H4 (cell line): Measurements from ENCODE around the gene ANKS1A. TPM values are rescaled to one million over a fixed set of nuclear protein-coding genes. Genes with fewer than 3 reads are reported as not detected.
"Not testable (repeated sequence)": the region's sequence is repeated elsewhere in the genome, so short reads cannot be mapped to it uniquely, and the experiment has no call there.

ENCODE experiments used
- DNase-seq: peaks from one replicate; pipeline ENCODE4 v3.0.0-alpha.2; 2015; ENCODE audit warnings: low spot score
- total RNA-seq: library from RNA; depleted of rRNA; stranded (reverse); fragments of >200 nt; shearing (Covaris generic); gene quantifications from 2 replicates; pipeline ENCODE4 v1.2.3, GENCODE V29; 2014; rRNA removed

ANKS1A gene, protein sequence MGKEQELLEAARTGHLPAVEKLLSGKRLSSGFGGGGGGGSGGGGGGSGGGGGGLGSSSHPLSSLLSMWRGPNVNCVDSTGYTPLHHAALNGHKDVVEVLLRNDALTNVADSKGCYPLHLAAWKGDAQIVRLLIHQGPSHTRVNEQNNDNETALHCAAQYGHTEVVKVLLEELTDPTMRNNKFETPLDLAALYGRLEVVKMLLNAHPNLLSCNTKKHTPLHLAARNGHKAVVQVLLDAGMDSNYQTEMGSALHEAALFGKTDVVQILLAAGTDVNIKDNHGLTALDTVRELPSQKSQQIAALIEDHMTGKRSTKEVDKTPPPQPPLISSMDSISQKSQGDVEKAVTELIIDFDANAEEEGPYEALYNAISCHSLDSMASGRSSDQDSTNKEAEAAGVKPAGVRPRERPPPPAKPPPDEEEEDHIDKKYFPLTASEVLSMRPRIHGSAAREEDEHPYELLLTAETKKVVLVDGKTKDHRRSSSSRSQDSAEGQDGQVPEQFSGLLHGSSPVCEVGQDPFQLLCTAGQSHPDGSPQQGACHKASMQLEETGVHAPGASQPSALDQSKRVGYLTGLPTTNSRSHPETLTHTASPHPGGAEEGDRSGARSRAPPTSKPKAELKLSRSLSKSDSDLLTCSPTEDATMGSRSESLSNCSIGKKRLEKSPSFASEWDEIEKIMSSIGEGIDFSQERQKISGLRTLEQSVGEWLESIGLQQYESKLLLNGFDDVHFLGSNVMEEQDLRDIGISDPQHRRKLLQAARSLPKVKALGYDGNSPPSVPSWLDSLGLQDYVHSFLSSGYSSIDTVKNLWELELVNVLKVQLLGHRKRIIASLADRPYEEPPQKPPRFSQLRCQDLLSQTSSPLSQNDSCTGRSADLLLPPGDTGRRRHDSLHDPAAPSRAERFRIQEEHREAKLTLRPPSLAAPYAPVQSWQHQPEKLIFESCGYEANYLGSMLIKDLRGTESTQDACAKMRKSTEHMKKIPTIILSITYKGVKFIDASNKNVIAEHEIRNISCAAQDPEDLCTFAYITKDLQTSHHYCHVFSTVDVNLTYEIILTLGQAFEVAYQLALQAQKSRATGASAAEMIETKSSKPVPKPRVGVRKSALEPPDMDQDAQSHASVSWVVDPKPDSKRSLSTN
- total RNA-seq, result 7.0 and 8.8 TPM in 2 replicates

DNA sequence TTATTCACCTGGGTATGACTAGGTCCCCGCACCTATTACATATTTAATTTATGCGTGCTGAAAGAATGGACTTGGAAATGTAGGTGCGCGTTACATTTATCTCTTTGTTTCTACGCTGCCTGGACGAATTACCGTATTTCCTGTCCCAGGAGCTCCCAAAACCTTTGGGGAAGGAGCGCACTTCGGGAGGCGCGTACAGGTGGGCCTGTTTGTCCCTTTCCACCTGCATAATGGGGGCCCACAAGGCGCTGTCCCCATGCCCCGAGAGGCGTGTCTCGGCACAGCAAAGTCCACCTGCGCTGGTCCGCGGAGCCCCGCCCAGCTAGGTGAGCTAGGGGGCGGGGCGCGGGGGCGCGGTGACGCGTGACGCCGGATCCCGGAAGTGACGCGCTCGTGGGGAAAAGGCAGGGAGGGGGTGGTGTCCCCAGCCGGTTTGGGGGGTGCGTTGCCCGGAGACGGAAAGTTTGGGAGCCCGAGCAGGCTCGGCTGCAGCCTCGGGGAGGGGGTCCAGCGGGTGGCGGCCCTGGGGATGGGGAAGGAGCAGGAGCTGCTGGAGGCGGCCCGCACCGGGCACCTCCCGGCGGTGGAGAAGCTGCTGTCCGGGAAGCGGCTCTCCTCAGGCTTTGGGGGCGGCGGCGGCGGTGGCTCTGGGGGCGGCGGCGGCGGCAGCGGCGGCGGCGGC lies at the start of gene ANKS1A:
Gene ANKS1A (plus strand): TSS at position 382 of the 682 bp plus-strand sequence. CDS start 148 bp downstream, at position 530.
- peak; percentile 51 for DNase-seq

DNA sequence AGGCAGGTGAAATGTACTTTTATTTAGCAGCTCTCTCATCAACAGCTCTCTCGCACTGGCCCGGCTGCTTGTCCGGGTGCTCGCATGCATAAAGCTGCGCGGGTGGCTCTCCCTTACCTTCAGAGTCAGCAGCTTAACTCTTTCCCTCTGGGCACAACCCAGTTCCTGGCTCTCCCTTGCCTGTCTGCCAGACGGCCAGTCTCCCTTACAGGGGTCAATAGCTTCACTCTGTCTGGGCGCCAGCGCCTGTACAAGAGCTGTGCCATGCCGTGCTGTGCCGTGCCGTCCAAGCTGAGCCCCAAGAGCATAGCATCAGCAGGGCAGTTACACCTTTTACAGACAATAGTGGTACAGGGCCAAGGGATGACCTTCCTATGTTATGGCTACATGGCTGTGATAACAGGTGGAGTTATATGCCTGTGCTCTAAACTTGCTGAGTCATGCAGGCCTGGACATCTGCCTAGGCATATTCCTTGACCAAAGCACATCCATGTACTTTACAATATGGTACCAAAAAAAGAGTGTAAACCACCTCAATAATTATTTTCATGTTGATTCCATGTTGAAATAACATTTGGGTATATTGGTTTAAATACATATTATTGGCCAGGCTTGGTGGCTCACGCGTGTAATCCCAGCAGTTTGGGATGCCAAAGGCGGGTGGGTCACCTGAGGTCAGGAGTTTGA lies 49.2 kb upstream of the ANKS1A start:
- DNase-seq, result no peak

DNA sequence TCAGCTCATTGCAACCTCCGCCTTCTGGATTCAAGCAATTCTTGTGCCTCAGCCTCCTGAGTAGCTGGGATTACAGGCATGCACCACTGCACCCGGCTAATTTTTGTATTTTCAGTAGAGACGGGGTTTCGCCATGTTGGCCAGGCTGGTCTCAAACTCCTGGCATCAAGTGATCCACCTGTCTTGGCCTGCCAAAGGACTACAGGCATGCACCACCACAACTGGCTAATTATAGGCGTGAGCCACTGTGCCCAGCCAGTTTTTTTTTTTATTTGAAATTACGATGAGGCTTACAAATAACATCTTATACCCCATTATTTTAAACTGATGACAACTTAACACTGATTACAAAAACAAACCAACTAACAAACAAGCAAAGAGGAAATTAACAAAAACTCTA lies 40.0 kb upstream of the ANKS1A start:
- DNase-seq, result not testable (repeated sequence)

DNA sequence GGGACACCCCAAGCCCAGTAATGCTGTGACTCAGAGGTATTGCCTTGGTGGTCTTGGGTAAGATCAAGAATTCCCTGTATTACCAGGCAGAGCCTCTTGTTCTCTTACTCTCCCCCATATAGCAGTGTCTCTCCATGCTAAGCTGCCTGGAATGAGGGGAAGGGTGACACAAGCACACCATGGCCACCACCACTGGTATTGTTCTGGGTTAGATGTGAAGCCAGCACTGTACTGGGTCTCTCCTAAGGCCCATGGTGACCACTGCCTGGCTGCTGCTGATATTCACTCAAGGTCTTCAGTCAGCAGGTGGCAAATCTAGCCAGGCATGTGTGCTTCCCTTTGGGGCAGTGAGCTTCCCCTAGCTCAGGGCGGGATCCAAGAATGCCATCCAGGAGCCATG lies 37.7 kb upstream of the ANKS1A start:
- DNase-seq, result no peak

DNA sequence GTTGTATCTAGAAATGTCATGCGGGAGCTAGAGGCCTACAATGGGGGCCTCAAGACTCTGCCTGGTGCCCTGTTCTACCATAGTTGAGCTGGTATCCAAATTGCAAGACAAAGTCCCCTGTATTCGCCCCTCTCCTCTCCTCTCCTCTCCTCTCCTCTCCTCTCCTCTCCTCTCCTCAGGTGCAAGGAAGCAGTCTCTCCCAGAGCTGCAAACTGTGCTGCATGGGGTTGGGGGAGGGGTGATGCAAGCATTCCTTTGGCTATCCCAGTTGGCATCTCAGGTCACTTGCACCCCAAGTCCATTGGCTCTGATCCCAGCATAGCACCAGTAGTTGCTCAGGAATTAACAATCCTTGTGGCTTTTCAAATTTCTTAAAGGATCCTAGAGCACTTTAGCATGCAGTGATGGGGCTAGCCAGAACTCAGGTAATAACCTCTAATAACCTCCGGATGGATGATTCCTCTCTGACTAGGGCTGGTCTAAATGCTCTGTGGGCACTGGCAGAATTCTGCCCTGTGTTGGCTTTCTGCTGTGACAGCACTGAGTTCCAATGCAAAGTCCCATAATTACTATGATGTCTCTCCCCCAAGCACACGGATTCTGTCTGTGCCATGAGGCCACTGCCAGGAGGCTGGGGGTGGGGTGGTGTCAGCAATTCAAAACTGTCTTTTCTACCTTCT lies 36.5 kb upstream of the ANKS1A start:
- no peak for DNase-seq

DNA sequence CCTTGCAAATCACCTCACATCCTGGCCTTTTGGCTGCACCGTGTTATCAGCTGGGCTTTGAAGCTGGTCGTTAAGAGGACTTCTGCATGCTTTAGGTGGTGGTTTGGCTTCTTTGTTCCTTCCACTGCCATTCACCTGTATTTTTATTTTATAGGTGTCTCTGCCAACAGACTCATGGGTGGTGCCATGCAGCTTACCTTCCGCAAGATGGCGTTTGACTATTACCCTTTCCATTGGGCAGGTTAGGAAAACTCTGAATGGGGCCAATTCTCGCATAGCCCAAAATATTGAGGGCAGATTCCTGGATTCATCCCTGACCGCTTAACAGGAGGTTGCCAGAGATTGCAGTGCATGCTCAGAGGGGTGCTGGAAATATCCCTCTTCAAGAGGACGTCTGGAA lies 33.6 kb upstream of the ANKS1A start:
- no peak for DNase-seq

DNA sequence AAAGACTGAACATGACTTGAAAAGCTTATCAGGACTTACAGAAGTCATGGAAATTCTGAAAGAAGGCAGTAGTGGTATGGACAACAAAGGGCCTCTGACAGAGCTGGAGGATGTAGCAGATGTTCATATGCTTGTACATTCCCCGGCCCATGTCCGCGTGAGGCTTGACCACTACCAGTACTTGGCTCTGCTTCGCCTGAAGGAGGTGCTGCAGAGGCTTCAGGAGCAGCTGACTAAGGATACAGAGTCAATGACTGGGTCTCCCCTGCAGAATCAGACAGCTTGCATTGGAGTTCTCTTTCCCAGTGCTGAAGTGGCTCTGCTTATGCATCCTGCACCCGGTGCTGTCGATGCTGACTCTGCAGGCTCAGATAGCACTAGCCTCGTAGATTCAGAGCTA lies 30.4 kb upstream of the ANKS1A start:
- DNase-seq, result no peak

DNA sequence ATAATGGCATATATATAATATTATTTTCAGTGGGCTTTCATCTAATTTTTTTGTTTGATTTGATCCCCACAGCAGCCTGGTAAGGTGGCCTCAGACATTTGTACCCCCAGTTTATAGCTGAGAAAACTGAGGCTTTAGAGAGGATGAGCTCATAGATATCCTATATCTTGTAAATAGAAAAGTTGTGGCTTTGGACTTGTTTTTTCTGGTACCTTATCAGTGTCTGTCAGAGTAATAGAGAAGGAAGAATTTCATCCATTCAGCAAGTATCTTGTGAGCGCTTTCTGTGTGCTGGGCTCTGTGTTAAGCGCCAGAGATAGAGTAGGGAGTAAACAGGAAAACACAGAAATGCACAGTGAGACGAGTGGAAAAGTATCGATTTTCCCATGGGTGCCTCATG lies 29.1 kb upstream of the ANKS1A start:
- no peak for DNase-seq

DNA sequence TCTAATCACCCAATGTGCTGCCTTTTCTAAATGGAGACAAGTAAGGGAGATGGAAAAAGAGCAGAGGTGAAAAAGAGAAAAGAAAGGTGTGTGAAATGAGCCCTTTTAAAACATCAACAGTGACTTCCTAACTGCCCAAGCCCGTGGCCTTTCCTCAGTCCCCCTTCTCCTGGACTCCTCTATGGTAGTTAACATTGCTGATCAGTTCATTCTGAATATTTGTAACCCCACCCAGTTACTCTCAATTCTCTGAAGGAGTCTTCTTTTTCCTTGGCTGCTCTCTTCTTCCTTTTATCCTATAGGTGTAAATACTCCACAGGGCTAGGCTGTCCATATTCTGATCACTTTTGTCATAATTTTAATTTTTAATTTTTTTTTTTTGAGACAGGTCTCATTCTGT lies 28.3 kb upstream of the ANKS1A start:
- no peak for DNase-seq

DNA sequence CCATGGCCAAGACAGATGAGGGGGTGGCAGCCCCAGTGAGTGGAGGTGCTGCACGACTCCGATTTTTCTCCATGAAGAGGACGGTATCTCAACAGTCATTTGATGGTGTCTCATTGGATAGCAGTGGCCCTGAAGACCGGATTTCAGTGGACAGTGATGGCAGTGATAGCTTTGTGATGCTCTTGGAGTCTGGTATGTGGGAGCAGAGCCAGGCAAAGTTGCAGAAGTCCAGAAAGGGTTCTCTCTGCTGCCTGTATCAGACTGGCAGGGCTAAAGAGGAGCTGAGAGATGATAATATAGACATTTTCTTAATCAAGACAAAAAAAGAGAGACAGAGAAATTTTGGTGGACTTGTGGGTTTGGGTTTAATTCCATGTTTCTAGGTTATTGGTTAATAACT lies 25.0 kb upstream of the ANKS1A start:
- no peak for DNase-seq

DNA sequence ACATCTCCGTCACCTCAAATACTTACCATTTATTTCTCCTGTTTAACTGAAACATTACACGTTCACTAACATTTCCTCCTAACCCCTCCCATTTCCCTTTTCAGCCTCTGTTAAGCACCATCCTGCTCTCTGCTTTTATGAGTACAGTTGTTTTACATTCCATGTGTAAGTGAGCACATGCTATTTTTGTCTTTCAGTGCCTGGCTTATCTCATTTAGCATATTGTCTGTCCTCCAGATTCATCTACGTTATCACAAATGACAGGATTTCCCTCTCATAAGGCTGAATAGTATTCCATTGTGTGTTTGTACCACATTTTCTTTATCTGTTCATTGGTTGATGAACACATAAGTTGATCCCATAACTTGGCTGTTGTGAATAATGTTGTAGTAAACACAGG lies 23.9 kb upstream of the ANKS1A start:
- no peak for DNase-seq

DNA sequence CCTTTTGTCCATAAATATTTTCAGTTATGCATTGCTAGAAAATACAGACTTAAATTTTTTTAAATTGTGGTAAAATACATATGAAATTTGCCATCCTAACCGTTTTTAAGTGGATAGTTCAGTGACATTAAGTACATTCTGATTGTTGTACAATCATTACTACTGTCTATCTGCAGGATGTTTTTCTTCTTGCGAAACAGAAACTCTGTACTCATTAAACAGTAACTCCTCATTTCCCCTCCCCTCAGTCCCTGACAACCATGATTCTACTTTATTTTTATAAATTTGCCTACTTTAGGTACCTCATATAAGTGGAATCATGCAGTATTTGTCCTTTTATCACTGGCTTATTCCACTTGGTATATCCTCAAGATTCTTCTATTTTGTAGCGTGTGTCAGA lies 22.5 kb upstream of the ANKS1A start:
- DNase-seq, result no peak

DNA sequence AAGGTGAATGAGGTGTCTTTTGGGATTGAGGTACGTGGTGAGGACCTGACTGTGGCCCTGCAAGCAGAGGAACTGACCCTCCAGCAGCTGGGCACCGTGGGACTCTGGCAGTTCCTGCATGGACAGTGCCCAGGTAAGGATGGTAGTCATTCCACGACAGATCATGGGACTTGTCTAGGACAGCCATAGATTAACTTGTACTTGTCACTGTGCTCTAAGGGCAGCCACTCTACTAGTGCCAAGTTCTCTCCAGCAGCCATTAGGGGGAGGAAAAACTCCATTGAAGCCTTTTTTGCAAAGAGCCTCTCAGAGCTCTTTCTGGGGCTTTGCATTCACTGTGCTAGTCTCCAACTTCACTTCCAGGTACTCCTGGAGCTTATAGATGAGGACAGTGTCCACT lies 21.6 kb upstream of the ANKS1A start:
- DNase-seq, result no peak

DNA sequence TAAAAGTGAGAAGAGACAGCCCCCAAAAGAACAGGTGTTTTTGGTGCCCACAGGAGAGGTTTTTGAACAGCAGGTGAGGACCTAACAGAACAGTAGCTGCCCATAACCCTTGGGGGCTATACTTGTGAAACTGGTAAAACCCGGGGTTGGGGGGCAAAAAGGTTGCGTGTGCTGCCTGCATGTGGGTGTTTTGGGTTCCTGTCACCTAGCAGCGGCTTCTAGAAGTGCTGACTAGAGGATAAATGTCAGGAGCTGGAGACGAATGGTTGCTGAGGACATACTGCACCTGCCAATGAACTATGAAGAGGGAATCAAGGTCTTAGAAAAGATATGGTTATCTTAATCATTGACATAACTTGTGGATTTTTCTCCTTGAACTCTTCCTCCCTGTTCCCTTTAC lies 17.2 kb upstream of the ANKS1A start:
- no peak for DNase-seq

DNA sequence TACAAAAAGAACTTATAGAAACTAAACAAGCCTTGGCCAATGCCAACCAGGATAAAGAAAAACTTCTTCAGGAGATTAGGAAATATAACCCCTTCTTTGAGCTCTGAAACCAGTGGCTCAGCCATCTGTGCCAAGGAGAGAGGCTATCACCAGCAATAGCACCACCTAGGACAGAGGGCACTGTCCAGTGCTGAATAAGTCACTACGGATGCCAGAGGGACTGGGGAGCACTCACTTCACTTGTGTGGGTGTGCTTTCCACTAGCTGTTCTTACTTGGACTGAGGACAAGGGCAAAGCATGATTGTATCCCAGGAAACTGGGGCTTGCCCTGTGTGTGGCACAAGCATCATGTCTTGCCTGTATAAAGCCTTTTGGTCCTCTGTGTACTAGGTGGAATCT lies 16.7 kb upstream of the ANKS1A start:
- DNase-seq, result no peak

DNA sequence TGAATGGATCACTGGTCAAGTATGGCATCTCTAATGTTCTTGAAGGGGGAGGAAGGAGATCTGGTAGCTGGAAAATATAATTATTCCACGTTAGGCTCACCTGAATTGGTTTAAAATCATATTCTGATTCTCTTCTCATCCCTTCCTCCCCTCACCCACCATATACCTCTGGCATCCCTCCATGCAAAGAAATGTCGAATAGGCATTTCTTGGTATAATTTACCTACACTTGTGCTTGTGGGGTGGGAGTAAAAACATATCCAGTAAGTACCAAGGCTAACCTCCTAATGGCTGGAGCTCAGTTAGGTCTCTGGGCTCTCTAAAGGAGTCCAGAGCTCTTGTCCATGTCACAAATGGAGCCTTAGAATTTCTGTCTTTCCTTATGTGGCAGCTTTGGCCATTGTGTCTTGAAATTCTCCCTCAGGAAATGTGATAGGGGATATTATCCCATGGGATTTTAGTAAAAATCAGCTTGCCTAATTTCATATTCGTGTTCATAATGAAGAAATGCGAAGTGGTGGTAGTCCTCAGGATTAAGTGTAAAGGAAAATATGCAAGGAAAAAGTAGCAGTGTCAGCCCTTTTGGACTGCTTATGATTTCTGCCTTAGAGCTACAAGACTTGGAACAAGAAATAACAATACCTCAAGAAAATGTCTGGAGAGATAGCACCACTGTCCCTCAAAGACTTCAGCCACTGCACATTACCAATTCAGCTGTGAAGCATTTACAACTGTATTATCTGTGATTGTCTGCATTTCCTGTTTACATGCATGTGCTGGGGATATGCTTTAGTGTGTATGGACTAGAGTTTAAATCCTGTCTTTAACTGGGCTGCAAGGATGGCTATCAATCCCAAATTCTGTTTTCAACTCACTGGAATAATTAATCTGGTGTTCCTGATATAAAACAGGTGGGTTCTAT lies 13.5 kb upstream of the ANKS1A start:
- no peak for DNase-seq

DNA sequence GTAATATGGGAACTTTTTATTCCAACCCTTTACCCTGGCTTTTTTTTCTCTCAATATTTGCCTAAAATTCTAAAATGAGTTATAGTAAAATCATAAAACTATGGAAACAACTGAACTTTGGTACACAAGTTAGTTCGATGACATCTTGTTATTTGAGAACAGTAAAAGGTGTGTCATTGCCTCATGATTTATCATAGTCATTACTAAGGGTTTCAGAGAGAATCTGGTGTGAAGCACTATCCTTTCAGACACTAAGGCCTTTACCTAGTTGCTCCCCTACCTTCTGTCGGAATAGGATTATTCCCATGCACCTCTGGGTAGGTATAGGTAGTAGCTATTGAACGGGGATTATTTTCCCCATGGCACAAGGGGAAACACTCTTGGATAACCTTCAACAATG lies 12.6 kb upstream of the ANKS1A start:
- no peak for DNase-seq

DNA sequence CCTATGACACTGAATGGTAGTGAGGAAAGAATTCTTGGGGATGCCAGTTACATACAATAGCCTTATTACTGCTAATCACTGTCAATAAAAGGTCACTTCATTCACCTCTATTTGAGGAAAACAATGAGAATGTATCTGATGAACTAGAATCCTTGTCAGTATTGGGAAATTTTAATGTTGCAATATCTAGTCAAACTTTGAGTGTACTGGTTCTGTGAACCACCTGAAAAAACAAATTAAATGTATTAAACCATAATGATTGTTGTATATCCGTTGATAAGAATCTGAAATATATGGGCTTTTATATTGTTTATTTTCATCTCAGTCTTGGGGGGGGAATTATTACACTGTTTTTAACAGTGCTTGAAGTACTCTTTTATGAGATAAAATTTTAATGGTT lies 11.8 kb upstream of the ANKS1A start:
- DNase-seq, result no peak

DNA sequence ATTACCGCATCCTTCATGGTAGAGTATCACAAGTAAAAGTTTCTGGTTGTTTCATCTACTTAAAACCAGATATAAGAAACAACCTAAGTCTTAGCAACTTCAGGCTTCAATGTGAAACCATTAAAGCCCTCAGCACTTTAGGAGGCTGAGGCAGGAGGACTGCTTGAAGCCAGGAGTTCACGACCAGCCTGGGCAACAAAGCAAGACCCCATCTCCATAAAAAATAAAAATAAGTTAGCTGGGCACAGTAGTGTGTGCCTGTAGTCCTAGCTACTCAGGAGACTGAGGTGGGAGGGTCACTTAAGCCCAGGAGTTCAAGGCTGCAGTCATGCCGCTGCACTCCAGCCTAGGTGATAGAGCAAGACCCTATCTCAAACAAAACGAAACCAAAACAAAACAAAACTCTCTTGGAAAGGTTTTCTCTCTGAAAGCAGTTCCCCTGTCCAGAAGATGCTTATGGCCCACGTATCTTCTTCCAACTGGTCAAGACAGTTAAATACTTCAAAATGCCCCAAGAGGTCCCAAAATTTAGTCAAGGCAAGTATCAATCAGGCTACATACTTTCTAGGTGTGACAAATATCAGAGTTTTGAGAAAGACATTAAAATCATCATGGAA lies 11.1 kb upstream of the ANKS1A start:
- no peak for DNase-seq
